GM19455 (cell line): ENCODE results near the gene PAQR3.

Experiments used
- ATAC-seq: cut with Tn5 transposase; IDR thresholded peaks from one replicate; pipeline ENCODE4 v1.9.1; 2021; ENCODE audit not compliant: unreplicated experiment

The PAQR3 gene

GRCh38 chr4:78863991-78864390 lies 75.2 kb downstream of the PAQR3 start:
- no peak for ATAC-seq

GRCh38 chr4:78863254-78863869 lies 75.9 kb downstream of the PAQR3 start:
- ATAC-seq: no peak

DNA sequence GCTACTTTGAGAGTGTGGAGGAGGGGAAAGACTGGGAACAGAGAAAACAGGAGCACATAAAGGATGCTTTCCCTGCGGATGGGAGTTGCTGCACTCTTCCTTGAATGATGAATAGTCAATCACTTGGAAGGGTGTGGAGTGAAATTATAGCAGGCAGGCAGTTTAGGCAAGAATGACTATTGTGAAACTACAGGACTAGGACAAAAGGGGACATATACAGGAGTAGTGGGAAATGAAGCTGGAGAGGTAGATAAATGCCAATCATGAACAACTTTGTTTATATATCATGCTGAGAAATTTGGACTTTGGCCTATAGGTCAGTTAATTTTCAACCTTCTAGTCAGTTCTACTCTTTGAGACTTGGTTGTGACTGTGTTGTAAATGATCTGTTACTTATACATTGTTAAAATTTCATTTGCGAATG lies 76.9 kb downstream of the PAQR3 start:
- no peak for ATAC-seq
